GM13977 (cell line): ENCODE data around the gene NME2.

Experiments
- DNase-seq: peaks from one replicate; pipeline ENCODE4 v3.0.0; 2012; ENCODE audit warnings: low spot score
- in situ Hi-C: fragments of 300-500 bp; cut with MboI; formaldehyde crosslinking; loops from one replicate; pipeline ENCODE4 v1.12.0; 2022; ENCODE audit warnings: low sequenced_read_pairs, low pct_unique_long_range_greater_than_20kb, mixed read lengths, inconsistent platforms; ENCODE audit not compliant: unreplicated experiment
- TF ChIP-seq, protein P1 (sequence below): IDR thresholded peaks from 2 replicates; pipeline ENCODE4 v1.5.1; 2012; ENCODE audit warnings: mild to moderate bottlenecking, control low read depth; ENCODE audit not compliant: insufficient read depth; ENCODE audit errors: extremely low read depth, missing control alignments

The NME2 gene

DNA sequence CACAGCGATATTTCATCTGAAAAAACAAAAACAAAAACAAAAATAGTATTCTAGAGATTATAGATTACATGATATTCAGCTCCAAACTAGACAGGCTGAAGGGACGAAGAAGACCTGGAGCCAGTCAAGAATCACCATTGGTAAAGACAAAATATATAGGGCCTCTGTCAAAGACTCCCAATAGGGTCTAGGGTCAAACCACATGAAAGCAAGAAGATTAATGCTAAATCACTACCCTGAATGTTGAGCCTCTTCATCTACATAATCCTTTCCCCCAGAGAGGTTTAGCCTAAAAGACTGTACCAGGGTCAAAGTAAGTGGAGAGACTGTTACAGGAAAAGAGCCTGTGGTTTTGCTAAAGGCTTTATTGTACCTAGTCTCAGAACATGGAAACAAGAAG lies 23.6 kb upstream of the NME2 start:
- in situ Hi-C loops, result no loop called here

GRCh38 chr17:51144266-51145022 lies 21.8 kb upstream of the NME2 start:
- TF ChIP-seq, protein P1, sequence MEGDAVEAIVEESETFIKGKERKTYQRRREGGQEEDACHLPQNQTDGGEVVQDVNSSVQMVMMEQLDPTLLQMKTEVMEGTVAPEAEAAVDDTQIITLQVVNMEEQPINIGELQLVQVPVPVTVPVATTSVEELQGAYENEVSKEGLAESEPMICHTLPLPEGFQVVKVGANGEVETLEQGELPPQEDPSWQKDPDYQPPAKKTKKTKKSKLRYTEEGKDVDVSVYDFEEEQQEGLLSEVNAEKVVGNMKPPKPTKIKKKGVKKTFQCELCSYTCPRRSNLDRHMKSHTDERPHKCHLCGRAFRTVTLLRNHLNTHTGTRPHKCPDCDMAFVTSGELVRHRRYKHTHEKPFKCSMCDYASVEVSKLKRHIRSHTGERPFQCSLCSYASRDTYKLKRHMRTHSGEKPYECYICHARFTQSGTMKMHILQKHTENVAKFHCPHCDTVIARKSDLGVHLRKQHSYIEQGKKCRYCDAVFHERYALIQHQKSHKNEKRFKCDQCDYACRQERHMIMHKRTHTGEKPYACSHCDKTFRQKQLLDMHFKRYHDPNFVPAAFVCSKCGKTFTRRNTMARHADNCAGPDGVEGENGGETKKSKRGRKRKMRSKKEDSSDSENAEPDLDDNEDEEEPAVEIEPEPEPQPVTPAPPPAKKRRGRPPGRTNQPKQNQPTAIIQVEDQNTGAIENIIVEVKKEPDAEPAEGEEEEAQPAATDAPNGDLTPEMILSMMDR, result no peak
- in situ Hi-C loops, result no loop called here
- no peak for DNase-seq

More for the DNA sequence above, 23.6 kb upstream of the NME2 start:
- DNase-seq, result no peak
- TF ChIP-seq, protein P1, result no peak

DNA sequence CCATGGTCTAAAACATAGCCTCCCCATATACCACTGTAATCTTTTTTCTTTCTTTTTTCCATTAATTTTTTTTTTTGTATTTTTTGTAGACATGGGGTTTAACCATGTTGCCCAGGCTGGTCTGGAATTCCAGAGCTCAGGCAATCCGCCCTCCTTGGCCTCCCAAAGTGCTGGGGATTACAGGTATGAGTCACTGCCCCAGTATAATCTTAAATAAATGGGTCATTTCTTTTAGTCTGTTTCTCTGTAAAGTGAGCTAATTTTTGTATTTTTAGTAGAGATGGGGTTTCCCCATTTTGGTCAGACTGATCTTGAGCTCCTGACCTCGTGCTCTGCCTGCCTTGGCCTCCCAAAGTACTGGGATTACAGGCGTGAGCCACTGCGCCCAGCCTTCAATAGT lies 18.6 kb upstream of the NME2 start:
- in situ Hi-C loops, result no loop called here
- TF ChIP-seq, protein P1, result no peak
- DNase-seq, result no peak

DNA sequence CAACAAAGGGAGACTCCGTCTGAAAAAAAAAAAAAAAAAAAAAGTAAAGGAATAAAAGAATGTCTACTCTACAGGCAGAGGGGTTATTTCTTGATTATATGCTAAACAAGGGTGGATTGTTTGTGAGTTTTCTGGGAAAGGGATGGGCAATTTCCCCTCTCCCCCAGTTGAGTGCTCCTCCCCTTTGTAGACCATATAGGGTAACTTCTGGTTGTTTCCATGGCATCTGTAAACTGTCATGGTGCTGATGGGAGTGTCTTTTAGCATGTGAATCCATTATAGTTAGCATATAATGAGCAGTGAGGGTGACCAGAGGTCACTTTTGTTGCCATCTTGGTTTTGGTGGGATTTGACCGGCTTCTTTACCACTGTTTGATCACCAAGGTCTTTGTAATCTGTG lies 17.0 kb upstream of the NME2 start:
- TF ChIP-seq, protein P1, result no peak
- in situ Hi-C loops, result no loop called here
- no peak for DNase-seq

GRCh38 chr17:51150932-51151331 lies 15.3 kb upstream of the NME2 start:
- in situ Hi-C loops, result loop anchor here (10.0 kb wide), 1 partner anchor 146 kb away; no protein-coding TSS in a partner anchor
- DNase-seq, result no peak
- TF ChIP-seq, protein P1, result no peak

DNA sequence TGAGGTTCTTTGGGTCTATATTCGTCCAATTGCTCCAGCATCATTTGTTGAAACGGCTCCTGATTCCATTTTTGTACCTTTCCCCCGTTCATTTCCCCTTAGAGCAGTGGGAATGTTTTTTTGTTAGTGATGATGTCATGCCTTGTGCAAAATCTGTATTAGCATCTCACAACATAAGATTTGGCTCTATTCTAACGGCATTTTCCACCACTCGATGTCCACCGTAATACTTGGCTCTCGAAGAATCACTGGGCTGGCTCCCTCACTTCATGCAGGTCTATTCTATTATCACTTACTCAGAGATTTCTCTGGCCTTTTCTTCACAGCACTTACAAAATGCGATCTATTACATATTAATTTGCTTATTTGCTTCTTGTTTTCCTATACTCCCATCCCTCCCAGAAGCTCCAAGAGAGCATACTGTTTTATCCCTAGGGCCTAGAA lies 13.4 kb upstream of the NME2 start:
- in situ Hi-C loops, result loop anchor here (10.0 kb wide), 1 partner anchor 148 kb away; no protein-coding TSS in a partner anchor
- TF ChIP-seq, protein P1, result no peak
- DNase-seq, result no peak
